NT2/D1 (cell line): ENCODE results near the gene TMC2.

Experiments
- SUZ12 ChIP-seq: IDR thresholded peaks from 2 replicates; pipeline ENCODE4 v1.6.1; 2011; ENCODE audit not compliant: insufficient read length, insufficient read depth; ENCODE audit errors: extremely low read depth
- ZNF274 ChIP-seq: IDR thresholded peaks from 2 replicates; pipeline ENCODE4 v1.6.1; 2011; ENCODE audit warnings: mild to moderate bottlenecking, low read depth, low read length

- TF ChIP-seq ZNF274 (no peak), SUZ12 (no peak)
Observed at GRCh38 chr20:2563116-2563515, 26.7 kb downstream of the TMC2 start.
